ENCODE data around the gene PIGZ.

PIGZ gene

DNA sequence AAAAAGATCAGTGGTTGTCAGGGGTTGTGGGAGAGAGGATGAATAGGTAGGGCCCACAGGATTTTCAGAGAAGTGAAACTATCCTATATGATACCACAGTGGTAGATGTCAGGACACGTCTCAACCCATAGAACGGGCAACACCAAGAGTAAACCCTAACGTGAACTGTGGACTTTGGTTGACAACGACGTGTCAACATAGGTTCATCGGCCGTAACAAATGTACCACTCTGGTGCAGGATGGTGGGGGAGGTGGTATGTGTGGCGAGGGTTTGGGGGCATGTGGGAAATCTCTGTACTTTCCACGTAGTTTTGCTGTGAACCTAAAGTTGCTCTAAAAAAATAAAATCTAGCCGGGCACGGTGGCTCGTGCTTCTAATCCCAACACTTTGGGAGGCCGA is 13.0 kb upstream of the PIGZ start:
- DNase-seq = no peak

DNA sequence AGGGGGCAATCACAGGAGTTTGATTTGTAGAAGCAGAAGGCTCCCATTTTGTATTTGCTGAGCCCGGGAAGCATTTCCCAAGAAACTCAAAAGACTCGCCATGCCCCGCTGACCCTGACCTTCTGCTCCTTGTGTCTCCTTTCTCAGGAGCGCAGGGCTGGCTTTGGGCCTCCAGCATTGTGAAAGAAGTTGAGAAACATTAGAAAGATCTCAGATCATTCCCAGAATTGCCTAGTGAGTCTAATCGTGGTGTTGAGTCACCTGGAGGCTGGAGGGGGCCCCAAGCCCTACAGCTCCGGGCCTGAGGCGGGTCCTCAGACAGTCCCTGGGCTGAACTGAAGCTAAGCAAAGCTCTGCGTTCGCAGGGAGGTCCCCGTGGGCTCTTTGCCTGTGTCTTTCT is 10.9 kb upstream of the PIGZ start:
- DNase-seq = no peak

DNA sequence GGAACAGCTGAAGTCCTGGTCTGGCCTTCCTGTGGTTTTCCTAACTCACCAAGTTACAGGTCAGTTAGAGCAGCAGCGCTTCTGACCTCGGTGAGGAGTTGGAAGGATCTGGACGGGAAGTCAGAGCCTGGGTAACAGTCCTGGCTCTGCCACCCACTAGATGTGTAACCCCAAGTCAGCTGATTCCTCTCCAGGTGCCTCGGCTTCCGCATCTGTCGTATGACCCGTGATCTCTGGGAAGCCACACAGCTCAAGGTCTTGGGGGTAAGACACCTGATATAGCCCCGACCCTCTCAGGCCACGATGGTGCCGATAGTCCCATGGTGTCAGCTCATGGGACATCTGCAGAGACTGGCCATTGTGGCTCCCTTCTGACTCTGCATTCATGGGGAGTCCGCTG is 8.3 kb upstream of the PIGZ start:
- no peak for DNase-seq

DNA sequence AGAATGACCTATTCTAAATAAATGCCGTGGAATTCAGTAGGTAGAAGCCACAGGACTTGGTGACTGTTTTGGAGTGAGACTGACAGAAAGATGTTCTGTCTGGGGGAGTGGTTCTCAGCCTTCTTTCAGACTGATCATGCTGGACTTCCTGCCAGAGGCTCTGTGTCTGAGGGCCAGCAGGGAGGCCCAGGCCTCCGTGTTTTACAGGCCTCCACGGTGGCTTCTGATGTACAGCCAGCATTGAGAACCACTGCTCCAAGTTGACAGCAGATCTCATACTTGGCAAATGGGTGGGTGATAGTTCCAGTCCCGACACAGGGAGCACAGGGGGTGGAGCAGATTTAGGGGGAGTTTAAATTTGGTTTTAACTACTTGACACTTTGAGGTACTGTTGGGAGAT is 6.7 kb upstream of the PIGZ start:
- no peak for DNase-seq

DNA sequence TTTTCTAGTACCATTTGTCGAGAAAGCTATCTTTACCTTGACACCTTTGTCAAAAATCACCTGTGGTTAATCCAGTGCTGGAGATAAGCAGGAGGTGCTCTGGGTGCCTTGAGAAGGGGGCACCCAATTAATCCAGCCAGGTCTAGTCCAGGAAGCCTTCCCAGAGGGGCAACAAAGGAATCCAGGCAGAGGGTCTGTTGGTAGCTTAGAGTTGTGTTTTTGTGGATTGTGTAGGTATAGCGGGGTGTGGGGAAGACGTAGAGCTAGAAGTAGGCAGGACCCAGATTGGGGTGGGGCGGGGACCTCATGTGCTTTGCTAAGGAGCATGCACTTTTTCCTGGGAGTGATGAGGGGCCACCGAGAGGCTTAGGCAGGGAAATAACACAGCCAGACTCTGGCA is 6.0 kb upstream of the PIGZ start:
- no peak for DNase-seq

DNA sequence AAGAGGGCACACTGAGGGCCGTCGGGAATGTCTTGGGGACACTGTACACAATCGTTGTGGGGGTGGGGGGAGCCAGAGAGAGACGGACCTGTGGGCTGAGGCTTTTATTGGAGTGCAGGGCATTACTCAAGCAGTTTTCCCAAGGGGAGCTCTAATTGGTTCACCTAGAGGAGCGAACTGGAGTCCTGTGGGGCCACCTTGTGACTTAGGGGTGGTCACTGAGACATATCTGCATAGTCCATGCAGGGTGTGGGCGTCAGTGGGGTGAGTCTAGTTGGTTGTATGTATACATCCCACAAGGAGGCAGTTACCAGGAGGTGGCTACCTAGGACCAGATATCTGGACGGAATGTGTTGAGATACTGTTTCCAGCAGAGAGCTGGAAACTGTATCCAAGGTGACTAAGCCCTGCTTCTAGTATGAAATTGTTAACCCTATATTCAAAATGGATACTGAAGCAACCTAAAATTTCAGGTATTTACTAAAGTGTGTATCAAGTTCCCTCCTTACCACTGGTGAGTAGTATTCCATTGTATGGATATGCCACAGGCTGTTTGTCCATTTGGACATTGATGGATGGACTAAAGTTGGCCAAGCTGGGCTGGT is 2.6 kb upstream of the PIGZ start:
- DNase-seq = no peak

DNA sequence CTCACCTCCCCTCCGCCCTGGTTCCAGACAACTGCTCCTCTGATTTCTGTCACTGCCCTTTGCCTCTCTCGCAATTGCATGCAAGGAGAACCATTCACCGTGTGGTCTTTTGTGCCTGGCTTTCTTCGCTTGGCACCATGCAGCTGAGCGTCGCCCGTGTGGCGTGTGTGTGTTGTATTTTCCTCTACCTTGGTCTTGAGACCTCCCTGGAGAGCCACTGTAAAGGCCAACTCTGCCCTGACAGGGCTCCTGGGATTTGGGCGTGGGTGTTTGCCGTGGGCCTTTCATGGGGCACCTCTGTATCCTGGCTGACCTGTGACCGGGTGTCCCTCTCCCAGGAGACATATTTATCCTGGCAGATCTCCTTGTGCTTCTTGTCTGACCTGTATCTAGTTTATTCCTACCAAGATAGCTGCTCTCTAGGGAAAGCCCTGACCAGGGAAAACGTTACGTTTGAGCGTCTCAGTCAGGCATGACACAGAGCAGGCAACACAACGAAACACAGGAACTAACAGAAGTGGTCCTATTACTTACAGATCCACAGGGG is 2.0 kb upstream of the PIGZ start:
- DNase-seq = no peak

DNA sequence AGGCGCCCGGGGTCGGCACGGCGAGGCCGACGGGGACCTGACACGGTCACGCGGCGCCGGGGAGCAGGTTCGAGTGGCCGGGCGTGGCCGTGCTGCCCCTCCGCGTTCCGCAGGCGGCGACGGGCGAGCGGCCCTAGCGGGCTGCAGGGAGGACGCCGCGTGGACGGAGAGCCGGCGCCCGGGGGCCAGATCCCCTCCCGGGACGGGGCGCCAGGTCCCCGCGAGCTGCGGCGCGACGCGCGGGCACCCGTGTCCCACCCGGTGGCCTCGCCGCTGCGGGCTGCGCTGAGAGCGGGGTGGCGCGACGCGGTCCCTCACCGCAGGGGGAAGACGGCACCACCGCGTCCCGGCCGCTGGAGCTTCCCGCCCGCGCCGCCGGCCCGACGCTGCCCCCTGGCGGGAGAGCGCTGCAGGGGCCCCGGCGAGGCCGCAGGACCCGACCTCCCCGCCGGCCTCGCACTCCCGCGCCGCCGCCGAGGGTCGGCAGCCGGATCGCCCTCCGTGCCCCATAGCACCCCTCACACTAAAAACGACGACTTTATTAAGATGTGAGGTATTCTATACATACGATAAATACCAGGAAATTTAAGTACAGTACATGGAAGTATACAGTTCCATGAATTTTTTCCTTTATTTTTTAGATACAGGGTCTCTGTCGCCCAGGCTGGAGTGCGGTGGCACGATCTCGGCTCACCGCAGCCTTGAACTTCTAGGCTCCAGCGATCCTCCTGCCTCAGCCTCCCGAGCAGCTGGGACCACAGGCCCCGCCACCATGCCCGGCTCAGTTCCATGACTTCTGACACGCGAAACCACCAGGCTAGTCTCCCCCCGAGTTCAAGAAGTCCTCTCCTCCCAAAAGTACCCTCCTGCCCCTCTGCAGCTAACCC is 1.3 kb upstream of the PIGZ start:
- DNase-seq = no peak

DNA sequence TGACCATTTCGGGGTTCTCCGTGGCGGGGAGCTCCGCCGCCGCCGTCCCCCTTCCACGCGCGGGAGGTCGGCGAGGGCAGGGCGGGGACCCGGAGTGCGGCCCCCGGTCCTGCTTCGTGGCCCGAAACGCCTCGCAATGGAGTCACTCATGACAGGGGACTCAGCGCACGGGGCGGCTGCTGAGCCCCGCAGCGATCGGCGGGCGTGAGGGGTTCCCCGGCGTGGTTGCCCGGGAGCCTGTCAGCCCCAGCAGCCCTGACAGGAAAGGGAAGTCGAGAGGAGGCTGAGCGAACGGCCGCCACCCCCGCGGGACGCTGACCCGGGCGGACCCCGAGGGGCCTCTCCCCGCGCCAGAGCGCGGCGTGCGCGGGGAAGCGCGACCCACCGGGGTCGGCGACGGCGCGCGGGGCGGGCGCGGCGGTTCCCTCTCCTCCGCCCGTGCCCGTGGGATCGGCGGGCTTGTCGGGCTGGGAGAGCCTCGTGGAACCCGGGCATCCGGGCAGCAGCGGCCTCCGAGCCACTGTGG is 564 bp upstream of the PIGZ start:
- peak; percentile 32 for DNase-seq

DNA sequence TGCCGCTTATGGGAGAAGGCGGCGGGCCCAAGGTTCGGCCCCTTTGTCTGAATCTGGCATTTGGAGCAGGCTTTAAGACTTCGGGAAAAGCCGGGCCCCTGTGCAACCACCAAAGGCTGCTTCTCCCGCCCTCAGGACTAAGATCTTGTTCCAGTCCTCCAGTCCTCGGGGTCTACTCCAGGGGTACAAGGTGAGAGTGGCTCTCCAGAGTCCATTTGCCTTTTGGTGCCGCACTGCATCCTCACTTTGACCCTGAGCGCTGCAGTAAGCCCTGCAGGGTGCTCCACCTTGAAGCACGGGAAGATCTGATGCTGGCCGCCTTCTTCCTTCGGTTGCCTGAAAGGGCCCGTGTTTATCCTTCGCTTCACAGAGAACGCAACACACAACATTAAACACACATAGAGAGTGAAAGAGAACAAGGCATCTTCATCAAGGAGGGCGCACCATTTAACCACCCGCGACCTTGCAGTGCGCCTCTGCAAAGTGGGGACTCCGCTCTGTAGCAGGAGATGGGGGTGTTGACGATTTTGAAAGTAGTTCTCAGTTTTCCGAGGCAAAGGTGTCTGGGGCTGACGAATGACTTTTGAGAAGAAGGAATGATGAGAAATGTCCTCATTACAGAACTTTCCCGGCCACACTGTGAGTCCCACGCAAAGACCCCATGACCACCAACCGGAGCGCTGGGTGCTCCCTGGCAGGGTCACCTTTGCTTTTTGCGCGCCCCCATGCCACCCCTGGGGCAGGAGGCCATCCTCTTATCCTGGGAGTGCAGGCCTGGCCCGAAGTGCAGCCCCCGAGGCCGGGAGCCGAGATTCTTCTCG is 1.0 kb downstream of the PIGZ start:
- no peak for DNase-seq

DNA sequence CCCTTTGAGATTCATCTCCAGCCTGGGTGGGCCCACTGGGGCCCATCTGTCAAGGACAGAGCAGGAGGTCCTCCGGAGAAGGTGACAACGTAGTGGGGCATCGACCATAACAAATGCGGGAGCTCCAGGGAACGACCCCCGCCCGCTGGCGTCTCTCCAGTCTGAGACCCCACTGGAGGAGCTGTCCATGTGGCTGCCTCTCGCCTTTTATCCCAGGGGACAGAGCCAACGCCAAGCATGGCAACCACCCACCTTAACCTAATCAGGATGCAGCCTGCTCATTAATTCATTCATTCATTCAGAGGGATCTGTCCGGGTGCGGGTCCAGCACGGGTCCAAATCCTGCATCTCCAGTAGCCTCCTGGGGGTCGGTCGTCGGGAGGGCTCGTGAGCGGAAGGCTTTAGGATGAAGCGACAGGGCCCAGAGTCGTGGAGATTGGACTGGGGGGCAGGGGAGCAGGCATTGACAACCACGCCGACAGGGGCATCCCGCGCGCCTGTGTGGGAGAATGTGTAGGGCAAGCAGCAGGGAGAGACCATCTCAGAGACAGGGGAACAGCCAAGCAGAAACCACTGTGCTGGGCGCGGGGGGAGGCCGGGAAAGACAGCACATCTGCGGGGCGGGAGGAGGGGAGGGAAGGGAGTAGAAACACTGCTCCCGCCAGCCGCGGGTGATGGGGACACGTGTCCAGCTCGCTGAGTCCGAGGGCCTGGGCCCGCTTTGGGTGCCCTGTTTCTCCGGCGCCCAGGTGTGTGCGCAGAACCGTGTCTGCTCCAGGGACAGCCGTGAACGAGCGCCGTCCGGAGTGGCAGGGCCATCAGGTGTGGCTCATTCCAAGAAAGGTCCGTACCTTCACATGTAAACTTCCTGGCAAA is 1.9 kb downstream of the PIGZ start:
- no peak for DNase-seq

DNA sequence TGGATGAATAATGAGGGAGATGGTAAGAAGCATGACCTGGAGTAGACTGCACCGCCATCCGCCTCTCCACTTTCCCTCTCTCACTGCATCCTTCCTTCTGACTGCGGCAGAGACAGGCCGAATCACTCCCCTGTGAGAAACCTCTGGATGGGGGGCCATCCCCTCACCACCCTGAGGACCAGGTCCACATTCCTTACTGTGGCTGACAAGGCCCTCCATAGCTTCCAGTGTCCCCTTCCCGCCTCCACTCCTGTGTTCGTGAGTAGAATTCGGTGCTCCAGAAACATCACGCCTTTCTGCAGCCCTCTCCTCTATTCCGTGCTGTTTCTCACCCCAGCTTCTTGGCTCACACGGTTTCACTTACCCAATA is 2.8 kb downstream of the PIGZ start:
- DNase-seq = no peak

DNA sequence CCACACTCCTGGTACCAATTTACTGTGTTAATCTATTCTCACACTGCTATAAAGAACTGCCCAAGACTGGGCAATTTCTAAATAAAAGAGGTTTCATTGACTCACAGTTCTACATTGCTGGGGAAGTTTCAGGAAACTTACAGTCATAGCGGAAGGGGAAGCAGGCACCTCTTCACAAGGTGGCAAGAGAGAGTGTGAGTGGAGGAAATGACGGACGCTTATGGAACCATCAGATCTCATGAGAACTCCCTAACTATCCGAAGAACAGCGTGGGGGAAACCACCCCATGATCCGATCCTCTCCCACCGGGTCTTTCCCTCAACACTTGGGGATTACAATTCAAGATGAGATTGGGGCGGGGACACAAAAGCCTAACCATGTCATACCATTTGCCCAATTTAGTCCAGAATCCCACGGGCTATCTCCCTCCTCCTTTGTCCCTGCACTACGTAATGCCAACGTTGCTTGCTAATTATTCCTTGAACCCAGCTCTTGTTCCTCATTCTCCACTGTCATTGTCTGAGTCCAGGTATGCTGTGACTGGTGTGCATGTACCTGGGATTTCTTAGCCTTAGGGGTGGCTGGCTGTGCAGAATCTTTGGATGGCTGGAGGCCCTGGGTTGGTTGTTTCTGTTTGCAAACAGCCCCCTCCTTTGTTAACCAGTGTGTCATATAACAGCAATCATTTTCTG is 3.4 kb downstream of the PIGZ start:
- no peak for DNase-seq

DNA sequence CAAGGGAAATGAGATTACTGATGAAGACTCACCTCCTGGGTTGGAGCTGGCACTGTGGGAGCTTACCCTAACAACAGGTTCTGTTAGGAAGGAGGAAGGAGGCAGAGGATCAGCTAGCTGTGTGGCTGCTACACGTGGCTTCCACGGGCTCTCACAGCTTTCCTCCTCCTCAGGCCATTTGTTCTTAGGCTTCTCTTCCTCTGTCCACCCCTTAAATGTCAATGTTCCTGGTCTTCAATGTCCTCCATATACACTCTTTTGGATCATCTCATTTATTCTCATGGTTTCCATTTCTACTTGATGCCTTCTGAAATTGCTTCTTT is 5.0 kb downstream of the PIGZ start:
- no peak for DNase-seq

DNA sequence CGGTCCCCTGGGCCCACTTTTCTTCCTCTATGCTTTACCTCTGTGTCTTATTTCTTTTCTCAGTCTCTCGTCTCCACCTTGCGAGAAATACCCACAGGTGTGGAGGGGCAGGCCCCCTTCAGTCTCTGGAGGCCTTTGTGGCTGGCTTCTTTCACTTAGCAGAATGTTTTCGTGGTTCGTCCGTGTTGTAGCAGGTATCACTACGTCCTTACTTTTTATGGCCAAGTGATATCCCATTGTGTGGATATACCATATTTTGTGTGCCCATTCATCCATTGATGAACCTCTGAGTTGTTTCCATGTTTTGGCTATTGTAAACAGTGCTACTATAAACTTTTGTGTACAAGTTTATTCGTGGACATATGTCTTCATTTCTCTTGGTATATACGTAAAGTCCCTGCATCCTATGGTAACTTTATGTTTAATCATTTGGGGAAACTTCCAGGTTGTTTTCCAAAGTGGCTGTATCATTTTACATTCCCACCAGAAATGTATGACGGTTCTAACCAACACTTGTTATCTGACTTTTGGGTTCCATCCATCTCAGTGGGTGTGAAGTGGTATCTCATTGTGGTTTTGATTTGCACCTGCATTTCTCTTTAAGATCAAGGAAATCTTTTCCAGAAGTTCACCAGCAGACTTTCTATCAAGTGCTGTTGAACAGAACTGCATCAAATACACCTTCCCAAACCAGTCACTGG is 5.6 kb downstream of the PIGZ start:
- DNase-seq = no peak

DNA sequence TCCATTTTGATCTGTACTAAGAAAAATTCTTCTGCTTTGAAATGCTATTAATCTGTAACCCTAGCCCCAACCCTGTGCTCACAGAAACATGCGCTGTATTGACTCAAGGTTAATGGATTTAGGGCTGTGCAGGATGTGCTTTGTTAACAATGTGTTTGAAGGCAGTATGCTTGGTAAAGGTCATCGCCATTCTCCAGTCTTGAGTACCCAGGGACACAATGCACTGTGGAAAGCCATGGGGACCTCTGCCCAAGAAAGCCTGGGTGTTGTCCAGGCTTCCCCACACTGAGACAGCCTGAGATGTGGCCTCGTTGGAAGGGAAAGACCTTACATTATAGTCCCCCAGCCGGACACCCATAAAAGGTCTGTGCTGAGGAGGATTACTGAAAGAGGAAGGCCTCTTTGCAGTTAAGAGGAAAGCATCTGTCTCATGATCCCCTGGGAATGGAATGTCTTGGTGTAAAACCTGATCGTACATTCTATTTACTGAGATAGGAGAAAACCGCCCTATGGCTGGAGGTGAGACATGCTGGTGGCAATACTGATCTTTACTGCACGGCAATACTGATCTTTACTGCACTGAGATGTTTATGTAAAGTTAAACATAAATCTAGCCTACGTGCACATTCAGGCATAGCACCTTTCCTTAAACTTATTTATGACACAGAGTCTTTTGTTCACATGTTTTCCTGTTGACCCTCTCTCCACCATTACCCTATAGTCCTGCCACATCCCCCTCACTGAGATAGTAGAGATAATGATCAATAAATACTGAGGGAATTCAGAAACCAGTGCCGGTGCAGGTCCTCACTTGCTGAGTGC is 6.3 kb downstream of the PIGZ start:
- DNase-seq = no peak

DNA sequence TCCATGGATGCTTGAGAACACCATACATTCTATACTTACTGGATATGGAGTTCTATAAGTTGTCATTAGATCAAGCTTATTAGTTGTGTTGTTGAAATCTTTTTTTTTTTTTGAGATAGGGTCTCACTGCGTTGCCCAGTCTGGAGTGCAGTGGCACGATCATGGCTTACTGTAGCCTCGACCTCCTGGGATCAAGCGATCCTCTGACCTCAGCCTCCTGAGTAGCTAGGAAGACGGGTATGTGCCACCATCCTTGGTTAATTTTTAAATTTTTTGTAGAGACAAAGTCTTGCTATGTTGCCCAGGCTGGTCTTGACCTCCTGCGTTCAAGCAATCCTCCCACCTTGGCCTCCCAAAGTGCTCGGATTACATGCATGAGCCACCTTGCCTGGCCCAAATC is 13.8 kb downstream of the PIGZ start:
- no peak for DNase-seq

DNA sequence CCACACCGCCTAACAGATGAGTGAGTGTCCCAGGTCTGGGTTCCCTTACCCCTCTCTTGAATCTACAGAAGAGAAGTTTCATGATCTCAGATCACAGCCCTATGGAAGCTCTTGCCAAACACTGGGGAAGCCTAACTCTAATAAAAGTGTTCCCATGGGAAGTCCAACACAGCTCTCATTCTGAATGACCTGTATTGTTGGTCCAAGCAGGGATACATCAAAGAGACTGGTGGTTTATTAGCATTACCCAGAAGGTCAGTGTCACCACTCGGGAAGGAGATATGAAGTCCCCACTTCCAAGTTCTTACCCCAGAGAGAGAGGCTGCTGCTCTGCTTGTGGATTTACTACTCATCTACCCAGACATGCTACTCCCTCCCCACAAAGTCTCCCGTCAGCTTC is 17.3 kb downstream of the PIGZ start:
- DNase-seq = no peak

DNA sequence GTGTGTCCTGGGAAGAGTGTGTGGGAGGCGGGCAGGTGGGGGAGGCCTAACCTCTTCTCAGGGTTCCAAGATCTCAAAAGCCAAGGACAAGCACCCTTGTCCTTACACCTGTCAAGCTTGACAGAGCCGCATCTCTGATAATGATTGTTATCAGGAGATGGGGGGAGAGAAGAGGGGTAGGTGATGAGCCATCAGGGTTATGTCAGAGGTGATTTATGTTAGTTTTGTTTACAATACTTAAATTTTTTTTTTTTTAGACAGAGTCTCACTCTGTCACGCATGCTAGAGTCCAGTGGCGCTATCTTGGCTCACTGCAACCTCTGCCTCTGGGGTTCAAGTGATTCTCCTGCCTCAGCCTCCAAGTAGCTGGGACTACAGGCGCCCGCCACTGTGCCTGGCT is 18.9 kb downstream of the PIGZ start:
- no peak for DNase-seq

DNA sequence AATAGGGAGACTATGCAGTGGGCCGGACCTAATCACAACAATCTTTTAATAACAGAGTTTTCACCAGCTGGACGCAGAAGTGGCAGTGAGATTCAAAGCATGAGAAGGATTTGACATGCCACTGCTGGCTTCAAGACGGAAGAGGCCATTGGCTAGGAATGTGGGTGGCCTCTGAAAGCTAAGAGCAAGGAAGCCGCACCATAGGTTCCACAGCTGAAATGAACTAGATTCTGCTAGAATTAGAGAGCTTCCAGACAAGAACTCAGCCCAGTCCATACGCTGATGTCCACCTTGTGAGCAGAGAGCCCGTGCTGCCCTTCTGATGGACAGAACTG is 19.4 kb downstream of the PIGZ start:
- no peak for DNase-seq
